ENCODE results near the gene METTL6. TPM values are rescaled to one million over a fixed set of nuclear protein-coding genes. Genes with fewer than 3 reads are reported as not detected.
"Not testable (repeated sequence)": the region's sequence is repeated elsewhere in the genome, so short reads cannot be mapped to it uniquely, and the experiment has no call there.

Gene METTL6
- total RNA-seq, 1 experiment from 2014 or later: 26.7 TPM

- Mint-ChIP-seq H3K4me1 (ENCODE audit: insufficient read depth, unreplicated experiment) (peaks cover 16% of the 10 kb centered on the region), H3K36me3 (ENCODE audit: insufficient read depth, unreplicated experiment) (no peaks in the 10 kb centered on the region), H3K27ac (ENCODE audit: low read depth, unreplicated experiment) (no peak overlapping the region), H3K27me3 (ENCODE audit: insufficient read depth, unreplicated experiment) (no peaks in the 10 kb centered on the region), H3K9me3 (ENCODE audit: unreplicated experiment) (no peaks in the 10 kb centered on the region), H3K4me3 (ENCODE audit: unreplicated experiment) (no peak overlapping the region)
- intact Hi-C loops (cut with micrococcal nuclease): no loop called here
- ChIA-PET CTCF (interaction anchor here (0.6 kb wide), 2 partner anchors 159 to 1047 kb away, joined by 3 to 5 read pairs; no protein-coding TSS in a partner anchor), POLR2A (interaction anchor here (1.8 kb wide), 1 partner anchor 11 kb away, joined by 6 read pairs; no protein-coding TSS in a partner anchor)
- TF ChIP-seq CTCF (IDR thresholded peaks at IDR 0.05; ENCODE audit: unreplicated experiment): no peak
- BruUV-seq (replicated peaks): no TSS peak
- DNase-seq (ENCODE audit: unreplicated experiment): peak; percentile 21
These were observed 58.7 kb downstream of the METTL6 start for GRCh38 chr3:15368561-15369135.

- H3K27ac Mint-ChIP-seq (ENCODE audit: low read depth, unreplicated experiment): no peak overlapping the region
- TF ChIP-seq CTCF (IDR thresholded peaks at IDR 0.05; ENCODE audit: unreplicated experiment): no peak
- ChIA-PET CTCF (interaction anchor here (0.8 to 1.8 kb wide), 3 partner anchors 11 to 100 kb away, joined by 3 to 10 read pairs (median 4); partner anchors contain the start of gene SH3BP5), POLR2A (interaction anchor here (1.1 kb wide), 1 partner anchor 161 kb away, joined by 3 read pairs; the partner anchor contains the start of gene CAPN7)
- no peaks in the 10 kb centered on the region for H3K36me3 Mint-ChIP-seq (ENCODE audit: insufficient read depth, unreplicated experiment)
- H3K9me3 Mint-ChIP-seq (ENCODE audit: unreplicated experiment): no peaks in the 10 kb centered on the region
- no TSS peak for BruUV-seq (replicated peaks)
- no peaks in the 10 kb centered on the region for H3K27me3 Mint-ChIP-seq (ENCODE audit: insufficient read depth, unreplicated experiment)
- peaks cover 18% of the 10 kb centered on the region for H3K4me1 Mint-ChIP-seq (ENCODE audit: insufficient read depth, unreplicated experiment)
- no peak overlapping the region for H3K4me3 Mint-ChIP-seq (ENCODE audit: unreplicated experiment)
- DNase-seq (ENCODE audit: unreplicated experiment): peak; percentile 18
- intact Hi-C loops (cut with micrococcal nuclease): no loop called here
These were observed 60.3 kb downstream of the METTL6 start for GRCh38 chr3:15367059-15367458.

- DNase-seq (ENCODE audit: unreplicated experiment): peak; percentile 51
- H3K4me1 Mint-ChIP-seq (ENCODE audit: insufficient read depth, unreplicated experiment): peaks cover 32% of the 10 kb centered on the region
- H3K36me3 Mint-ChIP-seq (ENCODE audit: insufficient read depth, unreplicated experiment); H3K9me3 Mint-ChIP-seq (ENCODE audit: unreplicated experiment); H3K27ac Mint-ChIP-seq (ENCODE audit: low read depth, unreplicated experiment); intact Hi-C loops (cut with micrococcal nuclease); H3K4me3 Mint-ChIP-seq (ENCODE audit: unreplicated experiment); H3K27me3 Mint-ChIP-seq (ENCODE audit: insufficient read depth, unreplicated experiment); BruUV-seq (replicated peaks): not testable (repeated sequence)
- ChIA-PET POLR2A (interaction anchor here (0.7 to 1.3 kb wide), 4 partner anchors 10 to 103 kb away, joined by 3 to 6 read pairs (median 4); no protein-coding TSS in a partner anchor), CTCF (interaction anchor here (1.4 kb wide), 1 partner anchor 95 kb away, joined by 6 read pairs; no protein-coding TSS in a partner anchor)
These were observed 63.3 kb downstream of the METTL6 start for GRCh38 chr3:15364078-15364477.

DNA sequence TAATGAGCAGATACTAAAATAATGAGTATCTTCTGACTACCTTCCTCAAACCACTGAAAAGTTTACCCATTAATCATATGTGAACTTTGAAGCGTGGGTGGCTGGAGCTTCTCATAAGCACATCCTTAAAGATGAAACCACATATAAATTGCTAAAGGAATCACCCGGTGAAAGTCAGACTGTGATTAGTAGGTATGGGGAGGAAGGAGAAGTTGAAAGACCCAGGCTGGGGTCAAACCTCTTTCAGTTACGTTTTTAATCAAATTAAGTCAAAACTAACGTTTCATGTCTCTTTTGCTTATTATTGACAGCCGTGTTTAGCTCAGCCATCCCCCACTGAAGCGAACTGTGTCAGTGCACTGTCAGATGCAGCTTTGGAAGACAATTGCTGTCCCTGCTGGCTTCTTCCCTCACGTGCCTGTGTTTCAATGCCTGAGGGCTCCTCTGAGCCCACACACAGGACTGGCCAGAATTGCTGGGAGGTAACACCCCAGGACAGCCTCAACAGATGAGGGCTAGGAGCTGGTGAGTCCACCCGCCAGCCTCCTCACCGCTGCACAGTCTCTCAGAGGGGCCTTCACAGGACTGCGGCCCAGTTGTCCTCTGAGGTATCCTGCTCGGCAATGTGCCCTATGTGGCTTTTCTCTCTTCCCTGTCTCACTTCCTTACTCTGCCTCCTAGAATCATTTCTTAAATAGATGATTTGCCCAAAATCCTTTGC, 65.7 kb downstream of the METTL6 start:
- POLR2A ChIA-PET: interaction anchor here (0.5 to 1.3 kb wide), 3 partner anchors 16 to 266 kb away, joined by 3 read pairs; no protein-coding TSS in a partner anchor
- no peak overlapping the region for H3K4me3 Mint-ChIP-seq (ENCODE audit: unreplicated experiment)
- H3K9me3 Mint-ChIP-seq (ENCODE audit: unreplicated experiment): no peaks in the 10 kb centered on the region
- intact Hi-C loops (cut with micrococcal nuclease): no loop called here
- H3K27me3 Mint-ChIP-seq (ENCODE audit: insufficient read depth, unreplicated experiment): no peaks in the 10 kb centered on the region
- TF ChIP-seq CTCF (IDR thresholded peaks at IDR 0.05; ENCODE audit: unreplicated experiment): no peak
- peak; percentile 27 for DNase-seq (ENCODE audit: unreplicated experiment)
- peaks cover 25% of the 10 kb centered on the region for H3K4me1 Mint-ChIP-seq (ENCODE audit: insufficient read depth, unreplicated experiment)
- H3K27ac Mint-ChIP-seq (ENCODE audit: low read depth, unreplicated experiment): peak overlapping the region; percentile 43
- H3K36me3 Mint-ChIP-seq (ENCODE audit: insufficient read depth, unreplicated experiment): no peaks in the 10 kb centered on the region
- CTCF ChIA-PET: interaction anchor here (0.8 to 1.2 kb wide), 3 partner anchors 16 to 94 kb away, joined by 4 to 6 read pairs (median 5); no protein-coding TSS in a partner anchor
- no TSS peak for BruUV-seq (replicated peaks)

Data from MCF 10A (cell line).